Measurements from ENCODE around the gene STX3.

- TF ChIP-seq POLR2AphosphoS5 (IDR thresholded peaks at IDR 0.05; ENCODE audit: borderline replicate concordance, low read depth, low read length) (no peak), EZH2 (IDR thresholded peaks at IDR 0.05) (no peak), FOXP2 (optimal IDR thresholded peaks at IDR 0.05; ENCODE audit: control extremely low read depth, extremely low read length, insufficient read depth) (no peak)
Measured at GRCh38 chr11:59728154-59728553, 27.0 kb upstream of the STX3 start.

Data from SK-N-MC (cell line).